Upper lobe of right lung (tissue), 1 donor: ENCODE data around the gene AKAP1. TPM values are rescaled to one million over a fixed set of nuclear protein-coding genes. Genes with fewer than 3 reads are reported as not detected.

Experiments used
- ATAC-seq: fragments of 200-7000 bp; cut with Tn5 transposase; one replicate; pipeline ENCODE4 v1.9.1; 2020; ENCODE audit warnings: mild to moderate bottlenecking, moderate library complexity
- DNase-seq: peaks from one replicate; pipeline ENCODE4 v3.0.0-alpha.2; 2020
- H3K27ac ChIP-seq: fragments of 200-600 bp; one replicate; pipeline ENCODE4 v1.8.0; 2022
- H3K27me3 ChIP-seq: fragments of 200-600 bp; one replicate; pipeline ENCODE4 v1.8.0; 2022; ENCODE audit warnings: mild to moderate bottlenecking
- H3K36me3 ChIP-seq: fragments of 200-600 bp; one replicate; pipeline ENCODE4 v1.8.0; 2022
- H3K4me1 ChIP-seq: fragments of 200-600 bp; one replicate; pipeline ENCODE4 v1.8.0; 2022
- H3K4me3 ChIP-seq: fragments of 200-600 bp; one replicate; pipeline ENCODE4 v1.8.0; 2022; ENCODE audit warnings: mild to moderate bottlenecking
- H3K9me3 ChIP-seq: fragments of 200-600 bp; one replicate; pipeline ENCODE4 v1.8.0; 2022
- intact Hi-C: fragments of 100-400 bp; cut with DNase I; formaldehyde crosslinking; loops from one replicate; pipeline ENCODE4 v1.11.0; 2022
- total RNA-seq: library from RNA; stranded (reverse); fragmentation: NEBNext Ultra II Directional; extraction: Animal tissue kit (Norgen Biotek cat#: 25700); gene quantifications from one replicate; pipeline ENCODE4 v1.2.1, GENCODE V29; 2021
- TF ChIP-seq, protein P1 (sequence below): fragments of 200-600 bp; IDR thresholded peaks from one replicate; pipeline ENCODE4 v1.8.0; 2022; ENCODE audit warnings: antibody characterized with exemption
- donor health status: DM: no; HTN: yes; CAD: no; lungs with severe emphysema.

The AKAP1 gene
- total RNA-seq, 1 donor from 2014 or later, result 59.9 TPM

- peaks cover 4% of the 10 kb centered on the region for H3K4me1 ChIP-seq
- peaks cover 16% of the 10 kb centered on the region for H3K27me3 ChIP-seq
- H3K9me3 ChIP-seq, result no peaks in the 10 kb centered on the region
- no peaks in the 10 kb centered on the region for H3K36me3 ChIP-seq
- H3K4me3 ChIP-seq, result no peak overlapping the region
- H3K27ac ChIP-seq, result no peak overlapping the region
- ATAC-seq (no peak), DNase-seq (no peak)
- intact Hi-C loops, result loop anchor here (10.0 kb wide), 1 partner anchor 678 kb away; no protein-coding TSS in a partner anchor
- TF ChIP-seq, protein P1, sequence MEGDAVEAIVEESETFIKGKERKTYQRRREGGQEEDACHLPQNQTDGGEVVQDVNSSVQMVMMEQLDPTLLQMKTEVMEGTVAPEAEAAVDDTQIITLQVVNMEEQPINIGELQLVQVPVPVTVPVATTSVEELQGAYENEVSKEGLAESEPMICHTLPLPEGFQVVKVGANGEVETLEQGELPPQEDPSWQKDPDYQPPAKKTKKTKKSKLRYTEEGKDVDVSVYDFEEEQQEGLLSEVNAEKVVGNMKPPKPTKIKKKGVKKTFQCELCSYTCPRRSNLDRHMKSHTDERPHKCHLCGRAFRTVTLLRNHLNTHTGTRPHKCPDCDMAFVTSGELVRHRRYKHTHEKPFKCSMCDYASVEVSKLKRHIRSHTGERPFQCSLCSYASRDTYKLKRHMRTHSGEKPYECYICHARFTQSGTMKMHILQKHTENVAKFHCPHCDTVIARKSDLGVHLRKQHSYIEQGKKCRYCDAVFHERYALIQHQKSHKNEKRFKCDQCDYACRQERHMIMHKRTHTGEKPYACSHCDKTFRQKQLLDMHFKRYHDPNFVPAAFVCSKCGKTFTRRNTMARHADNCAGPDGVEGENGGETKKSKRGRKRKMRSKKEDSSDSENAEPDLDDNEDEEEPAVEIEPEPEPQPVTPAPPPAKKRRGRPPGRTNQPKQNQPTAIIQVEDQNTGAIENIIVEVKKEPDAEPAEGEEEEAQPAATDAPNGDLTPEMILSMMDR, result no peak
Observed at GRCh38 chr17:57043276-57043675, 41.8 kb upstream of the AKAP1 start.

- TF ChIP-seq, protein P1, result no peak
- intact Hi-C loops, result loop anchor here (10.0 kb wide), 1 partner anchor 680 kb away; no protein-coding TSS in a partner anchor
- peak; percentile 66 for DNase-seq
- H3K27ac ChIP-seq, result no peak overlapping the region
- peaks cover 4% of the 10 kb centered on the region for H3K4me1 ChIP-seq
- H3K9me3 ChIP-seq, result no peaks in the 10 kb centered on the region
- peak overlapping the region; percentile 34 for H3K4me3 ChIP-seq
- peaks cover 16% of the 10 kb centered on the region for H3K27me3 ChIP-seq
- H3K36me3 ChIP-seq, result no peaks in the 10 kb centered on the region
- peak; percentile 3 for ATAC-seq
Observed at GRCh38 chr17:57044976-57045867, 39.8 kb upstream of the AKAP1 start.

GRCh38 chr17:57045868-57046704, 39.0 kb upstream of the AKAP1 start:
- intact Hi-C loops, result loop anchor here (10.0 kb wide), 1 partner anchor 681 kb away; no protein-coding TSS in a partner anchor
- peak; percentile 83 for DNase-seq
- H3K27ac ChIP-seq, result no peak overlapping the region

GRCh38 chr17:57046749-57047148, 38.3 kb upstream of the AKAP1 start:
- TF ChIP-seq, protein P1, result no peak
- peak overlapping the region; percentile 34 for H3K4me3 ChIP-seq
- H3K36me3 ChIP-seq, result no peaks in the 10 kb centered on the region
- H3K27ac ChIP-seq, result no peak overlapping the region
- intact Hi-C loops, result loop anchor here (10.0 kb wide), 1 partner anchor 682 kb away; no protein-coding TSS in a partner anchor
- peaks cover 4% of the 10 kb centered on the region for H3K4me1 ChIP-seq
- DNase-seq (peak; percentile 69), ATAC-seq (peak; percentile 8)
- H3K9me3 ChIP-seq, result no peaks in the 10 kb centered on the region
- H3K27me3 ChIP-seq, result peaks cover 16% of the 10 kb centered on the region

More at GRCh38 chr17:57045868-57046704, 39.0 kb upstream of the AKAP1 start:
- Histone ChIP-seq H3K4me3 (peak overlapping the region; percentile 34), H3K27me3 (peaks cover 16% of the 10 kb centered on the region), H3K9me3 (no peaks in the 10 kb centered on the region), H3K36me3 (no peaks in the 10 kb centered on the region), H3K4me1 (peaks cover 4% of the 10 kb centered on the region)
- peak; percentile 89 for ATAC-seq
- TF ChIP-seq, protein P1, result no peak

GRCh38 chr17:57048096-57048495, 37.0 kb upstream of the AKAP1 start:
- Histone ChIP-seq H3K27me3 (peaks cover 16% of the 10 kb centered on the region), H3K36me3 (no peaks in the 10 kb centered on the region), H3K27ac (no peak overlapping the region), H3K9me3 (no peaks in the 10 kb centered on the region), H3K4me3 (no peak overlapping the region), H3K4me1 (peaks cover 4% of the 10 kb centered on the region)
- intact Hi-C loops, result loop anchor here (10.0 kb wide), 1 partner anchor 683 kb away; no protein-coding TSS in a partner anchor
- DNase-seq, result no peak
- no peak for ATAC-seq
- TF ChIP-seq, protein P1, result no peak
